ENCODE data around the gene FRAT1. TPM values are rescaled to one million over a fixed set of nuclear protein-coding genes. Genes with fewer than 3 reads are reported as not detected.

Gene FRAT1
- total and polyA plus RNA-seq, 2 of the 13 experiments (the other 11 are each of a cell fraction or from before 2014, with no cell fraction given): 1.7 to 2.3 TPM

DNA sequence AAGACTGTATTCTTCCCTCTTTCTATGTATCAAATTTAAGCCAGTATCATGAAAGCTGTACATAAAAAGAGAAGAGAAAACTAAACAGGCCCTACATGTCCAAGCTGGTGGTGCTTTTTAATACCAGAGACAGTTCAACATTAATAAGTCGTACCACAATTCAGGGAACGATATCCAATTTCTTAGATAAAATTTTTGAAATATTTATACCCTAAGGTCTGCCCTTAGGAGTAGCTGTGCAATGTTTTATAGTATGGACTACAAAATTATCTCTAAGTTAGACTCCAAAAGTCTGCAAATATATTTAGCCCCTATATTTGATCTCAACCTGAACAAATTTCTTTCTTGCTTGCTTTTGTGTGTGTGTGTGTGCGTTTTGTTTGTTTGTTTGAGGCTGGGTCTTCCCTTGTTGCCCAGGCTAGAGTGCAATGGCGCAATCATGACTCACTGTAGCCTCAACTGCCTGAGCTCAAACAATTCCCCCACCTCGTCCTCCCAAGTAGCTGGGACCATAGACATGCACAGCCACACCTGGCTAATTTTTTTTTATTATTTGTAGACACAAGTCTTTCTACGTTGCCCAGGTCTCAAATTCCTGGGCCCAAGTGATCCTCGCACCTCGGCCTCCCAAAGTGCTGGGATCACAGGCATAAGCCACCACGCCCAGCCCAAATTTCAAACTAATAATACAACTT is 39.8 kb upstream of the FRAT1 start (continued):
- TF ChIP-seq, protein P1, sequence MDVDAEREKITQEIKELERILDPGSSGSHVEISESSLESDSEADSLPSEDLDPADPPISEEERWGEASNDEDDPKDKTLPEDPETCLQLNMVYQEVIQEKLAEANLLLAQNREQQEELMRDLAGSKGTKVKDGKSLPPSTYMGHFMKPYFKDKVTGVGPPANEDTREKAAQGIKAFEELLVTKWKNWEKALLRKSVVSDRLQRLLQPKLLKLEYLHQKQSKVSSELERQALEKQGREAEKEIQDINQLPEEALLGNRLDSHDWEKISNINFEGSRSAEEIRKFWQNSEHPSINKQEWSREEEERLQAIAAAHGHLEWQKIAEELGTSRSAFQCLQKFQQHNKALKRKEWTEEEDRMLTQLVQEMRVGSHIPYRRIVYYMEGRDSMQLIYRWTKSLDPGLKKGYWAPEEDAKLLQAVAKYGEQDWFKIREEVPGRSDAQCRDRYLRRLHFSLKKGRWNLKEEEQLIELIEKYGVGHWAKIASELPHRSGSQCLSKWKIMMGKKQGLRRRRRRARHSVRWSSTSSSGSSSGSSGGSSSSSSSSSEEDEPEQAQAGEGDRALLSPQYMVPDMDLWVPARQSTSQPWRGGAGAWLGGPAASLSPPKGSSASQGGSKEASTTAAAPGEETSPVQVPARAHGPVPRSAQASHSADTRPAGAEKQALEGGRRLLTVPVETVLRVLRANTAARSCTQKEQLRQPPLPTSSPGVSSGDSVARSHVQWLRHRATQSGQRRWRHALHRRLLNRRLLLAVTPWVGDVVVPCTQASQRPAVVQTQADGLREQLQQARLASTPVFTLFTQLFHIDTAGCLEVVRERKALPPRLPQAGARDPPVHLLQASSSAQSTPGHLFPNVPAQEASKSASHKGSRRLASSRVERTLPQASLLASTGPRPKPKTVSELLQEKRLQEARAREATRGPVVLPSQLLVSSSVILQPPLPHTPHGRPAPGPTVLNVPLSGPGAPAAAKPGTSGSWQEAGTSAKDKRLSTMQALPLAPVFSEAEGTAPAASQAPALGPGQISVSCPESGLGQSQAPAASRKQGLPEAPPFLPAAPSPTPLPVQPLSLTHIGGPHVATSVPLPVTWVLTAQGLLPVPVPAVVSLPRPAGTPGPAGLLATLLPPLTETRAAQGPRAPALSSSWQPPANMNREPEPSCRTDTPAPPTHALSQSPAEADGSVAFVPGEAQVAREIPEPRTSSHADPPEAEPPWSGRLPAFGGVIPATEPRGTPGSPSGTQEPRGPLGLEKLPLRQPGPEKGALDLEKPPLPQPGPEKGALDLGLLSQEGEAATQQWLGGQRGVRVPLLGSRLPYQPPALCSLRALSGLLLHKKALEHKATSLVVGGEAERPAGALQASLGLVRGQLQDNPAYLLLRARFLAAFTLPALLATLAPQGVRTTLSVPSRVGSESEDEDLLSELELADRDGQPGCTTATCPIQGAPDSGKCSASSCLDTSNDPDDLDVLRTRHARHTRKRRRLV (CRISPR knock-in tag; IDR thresholded peaks at IDR 0.05): no peak
- TF ChIP-seq, protein P2, sequence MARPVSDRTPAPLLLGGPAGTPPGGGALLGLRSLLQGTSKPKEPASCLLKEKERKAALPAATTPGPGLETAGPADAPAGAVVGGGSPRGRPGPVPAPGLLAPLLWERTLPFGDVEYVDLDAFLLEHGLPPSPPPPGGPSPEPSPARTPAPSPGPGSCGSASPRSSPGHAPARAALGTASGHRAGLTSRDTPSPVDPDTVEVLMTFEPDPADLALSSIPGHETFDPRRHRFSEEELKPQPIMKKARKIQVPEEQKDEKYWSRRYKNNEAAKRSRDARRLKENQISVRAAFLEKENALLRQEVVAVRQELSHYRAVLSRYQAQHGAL (CRISPR knock-in tag; IDR thresholded peaks at IDR 0.05; ENCODE audit: not compliant biosample characterization): no peak
- TF ChIP-seq NBN (conservative IDR thresholded peaks at IDR 0.05) (no peak), ZFY (CRISPR knock-in tag; IDR thresholded peaks at IDR 0.05) (no peak), ZNF432 (CRISPR knock-in tag; IDR thresholded peaks at IDR 0.05; ENCODE audit: borderline replicate concordance) (no peak), ZFP1 (CRISPR knock-in tag; IDR thresholded peaks at IDR 0.05) (no peak), ZBTB21 (CRISPR knock-in tag; IDR thresholded peaks at IDR 0.05) (no peak), ZNF274 (CRISPR knock-in tag; IDR thresholded peaks at IDR 0.05) (no peak), ATF7 (IDR thresholded peaks at IDR 0.05) (0 out of 2 replicates have a peak, but pooled peaks have one; percentile 11), ATF7 (CRISPR knock-in tag; IDR thresholded peaks at IDR 0.05) (no peak), FOXO1 (CRISPR knock-in tag; IDR thresholded peaks at IDR 0.05) (peak; percentile 28; the same call in 1 of the 2 replicates), SIX1 (CRISPR knock-in tag; IDR thresholded peaks at IDR 0.05; ENCODE audit: borderline replicate concordance) (no peak), ZNF121 (CRISPR knock-in tag; IDR thresholded peaks at IDR 0.05) (peak; percentile 16; the same call in 1 of the 2 replicates), RAD21 (CRISPR knock-in tag; IDR thresholded peaks at IDR 0.05) (no peak), ZNF543 (CRISPR knock-in tag; IDR thresholded peaks at IDR 0.05) (no peak), ZNF530 (CRISPR knock-in tag; IDR thresholded peaks at IDR 0.05; ENCODE audit: low read depth) (no peak), MEIS2 (CRISPR knock-in tag; IDR thresholded peaks at IDR 0.05) (no peak), ZNF224 (CRISPR knock-in tag; IDR thresholded peaks at IDR 0.05) (no peak), NONO (IDR thresholded peaks at IDR 0.05) (no peak), NONO (CRISPR knock-in tag; conservative IDR thresholded peaks at IDR 0.05) (no peak), PAWR (CRISPR knock-in tag; IDR thresholded peaks at IDR 0.05; ENCODE audit: borderline replicate concordance) (no peak), SALL1 (CRISPR knock-in tag; IDR thresholded peaks at IDR 0.05) (peak; percentile 77), HOXA3 (CRISPR knock-in tag; IDR thresholded peaks at IDR 0.05) (no peak)
- TF ChIP-seq, protein P3, sequence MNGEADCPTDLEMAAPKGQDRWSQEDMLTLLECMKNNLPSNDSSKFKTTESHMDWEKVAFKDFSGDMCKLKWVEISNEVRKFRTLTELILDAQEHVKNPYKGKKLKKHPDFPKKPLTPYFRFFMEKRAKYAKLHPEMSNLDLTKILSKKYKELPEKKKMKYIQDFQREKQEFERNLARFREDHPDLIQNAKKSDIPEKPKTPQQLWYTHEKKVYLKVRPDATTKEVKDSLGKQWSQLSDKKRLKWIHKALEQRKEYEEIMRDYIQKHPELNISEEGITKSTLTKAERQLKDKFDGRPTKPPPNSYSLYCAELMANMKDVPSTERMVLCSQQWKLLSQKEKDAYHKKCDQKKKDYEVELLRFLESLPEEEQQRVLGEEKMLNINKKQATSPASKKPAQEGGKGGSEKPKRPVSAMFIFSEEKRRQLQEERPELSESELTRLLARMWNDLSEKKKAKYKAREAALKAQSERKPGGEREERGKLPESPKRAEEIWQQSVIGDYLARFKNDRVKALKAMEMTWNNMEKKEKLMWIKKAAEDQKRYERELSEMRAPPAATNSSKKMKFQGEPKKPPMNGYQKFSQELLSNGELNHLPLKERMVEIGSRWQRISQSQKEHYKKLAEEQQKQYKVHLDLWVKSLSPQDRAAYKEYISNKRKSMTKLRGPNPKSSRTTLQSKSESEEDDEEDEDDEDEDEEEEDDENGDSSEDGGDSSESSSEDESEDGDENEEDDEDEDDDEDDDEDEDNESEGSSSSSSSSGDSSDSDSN (CRISPR knock-in tag; IDR thresholded peaks at IDR 0.05): no peak
- TF ChIP-seq, protein P4, sequence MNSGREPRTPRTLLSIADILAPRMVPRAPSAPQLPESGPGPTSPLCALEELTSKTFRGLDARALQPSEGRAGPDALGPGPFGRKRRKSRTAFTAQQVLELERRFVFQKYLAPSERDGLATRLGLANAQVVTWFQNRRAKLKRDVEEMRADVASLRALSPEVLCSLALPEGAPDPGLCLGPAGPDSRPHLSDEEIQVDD (CRISPR knock-in tag; IDR thresholded peaks at IDR 0.05; ENCODE audit: borderline replicate concordance): no peak

Measured in HepG2 (cell line).